ENCODE data around the gene RNF186.
"Not testable (repeated sequence)": the region's sequence is repeated elsewhere in the genome, so short reads cannot be mapped to it uniquely, and the experiment has no call there.

RNF186 gene

DNA sequence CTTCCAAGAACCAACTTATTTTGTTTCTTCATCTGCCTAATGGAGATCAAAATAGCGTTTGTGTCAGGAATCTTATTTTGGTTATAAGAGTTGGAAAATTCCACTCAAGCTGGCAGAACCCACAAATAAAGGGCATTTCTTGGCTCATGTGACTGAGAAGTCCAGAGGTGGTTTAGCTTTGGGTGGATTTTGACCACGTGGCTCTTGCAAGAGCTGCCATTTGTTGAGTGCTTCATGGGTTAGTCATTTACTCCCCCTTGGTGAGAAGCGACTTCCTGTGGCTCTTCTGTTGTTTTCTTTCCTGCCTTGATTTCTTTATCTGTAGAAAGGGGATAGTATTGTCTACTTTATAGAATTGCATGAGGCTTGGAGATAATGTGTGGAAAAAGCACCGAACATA is 9.5 kb upstream of the RNF186 start:
- no peak for DNase-seq (ENCODE audit: low read depth in 3 of 3, low spot score in 1 of 3)

DNA sequence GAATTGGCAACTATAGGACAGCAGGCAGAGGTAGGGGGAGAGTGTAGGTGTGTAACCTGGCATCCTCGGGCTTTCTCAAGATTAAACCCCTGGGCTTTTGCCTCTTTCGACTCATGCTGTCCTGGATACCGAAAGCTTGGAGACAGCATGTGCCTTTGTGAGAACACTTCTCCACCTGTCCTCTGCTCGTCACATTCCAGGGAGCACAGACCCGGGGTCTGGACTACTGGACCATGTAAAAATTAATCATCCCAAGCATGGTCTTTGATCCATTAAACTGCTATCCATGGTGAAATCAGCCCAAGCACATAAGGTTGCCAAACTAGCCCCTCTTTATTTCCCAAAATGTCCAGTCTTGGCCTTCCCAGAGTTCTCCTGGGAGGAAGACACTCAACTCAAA is 9.0 kb upstream of the RNF186 start:
- DNase-seq (ENCODE audit: low read depth in 3 of 3, low spot score in 1 of 3) = no peak

DNA sequence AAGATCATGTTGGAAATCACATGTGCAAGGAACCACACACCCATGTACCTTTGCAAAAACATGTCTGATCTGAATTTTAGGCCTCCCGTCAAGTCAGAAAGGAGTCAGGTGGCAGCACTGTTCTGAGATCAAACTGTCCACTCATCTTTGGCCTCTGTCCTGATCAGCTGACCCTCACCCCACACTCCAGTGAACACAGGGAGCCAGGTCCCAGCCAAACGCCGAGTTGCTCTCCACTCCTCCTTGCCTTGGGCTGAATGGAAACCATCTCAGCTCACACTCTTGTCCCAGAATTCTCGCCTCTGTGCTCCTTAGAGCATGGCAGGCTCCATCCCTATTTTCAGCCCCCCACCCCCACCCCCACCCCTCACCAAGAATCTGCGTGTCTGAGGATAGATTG is 4.6 kb upstream of the RNF186 start:
- no peak for DNase-seq (ENCODE audit: low read depth in 3 of 3, low spot score in 1 of 3)

DNA sequence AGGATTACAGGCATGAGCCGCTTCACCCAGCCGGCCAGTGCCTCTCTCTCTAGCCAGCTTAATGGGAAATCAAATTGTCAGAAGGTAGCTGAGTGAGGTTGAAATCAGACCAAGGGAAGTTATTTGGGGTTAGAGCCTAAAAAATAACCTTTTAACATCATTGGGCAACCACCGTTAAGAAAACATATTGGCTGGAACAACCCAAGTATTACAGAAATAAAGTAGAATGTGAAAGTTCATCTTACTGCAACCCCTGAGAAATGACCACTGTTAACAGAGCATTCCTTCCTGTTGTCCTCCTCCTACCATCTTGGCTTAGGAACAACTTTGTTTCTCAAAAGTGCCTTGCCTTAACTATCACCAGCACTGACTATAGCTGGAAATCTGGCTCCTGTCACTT is 3.2 kb upstream of the RNF186 start:
- DNase-seq (ENCODE audit: low read depth in 3 of 3, low spot score in 1 of 3) = no peak

DNA sequence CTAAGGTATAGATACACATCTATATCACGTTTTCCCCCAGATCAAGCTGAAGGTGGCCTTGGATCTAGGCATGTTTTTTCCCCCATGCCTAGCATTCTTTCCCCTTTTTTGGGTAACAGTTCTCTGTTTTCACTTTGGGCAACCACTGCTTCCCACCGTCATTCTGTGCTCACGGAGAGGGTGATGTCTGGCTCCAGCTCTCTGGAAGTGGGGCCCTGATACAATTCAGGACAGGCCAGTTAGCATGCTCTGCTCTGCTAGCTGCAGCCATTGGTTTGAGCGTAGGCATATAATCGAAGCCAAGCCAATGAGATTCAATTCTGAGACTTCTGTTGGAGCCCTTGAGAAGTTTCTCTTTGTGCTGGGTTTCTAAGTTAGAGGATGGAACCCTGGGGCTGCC is 2.1 kb upstream of the RNF186 start:
- DNase-seq (ENCODE audit: low read depth in 3 of 3, low spot score in 1 of 3) = no peak

DNA sequence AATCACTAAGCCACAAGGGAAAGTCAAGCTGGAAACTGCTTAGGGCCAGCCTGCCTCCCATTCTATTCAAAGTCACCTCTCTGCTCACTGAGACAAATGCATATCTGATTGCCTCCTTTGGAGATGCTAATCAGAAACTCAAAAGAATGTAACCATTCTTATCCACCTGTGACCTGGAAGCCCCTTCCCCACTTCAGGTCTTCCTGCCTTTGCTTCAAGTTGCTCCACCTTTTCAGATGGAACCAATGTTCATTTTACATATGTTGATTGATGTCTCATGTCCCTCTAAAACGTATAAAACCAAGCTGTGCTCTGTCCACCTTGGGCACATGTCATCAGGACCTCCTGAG is 1.6 kb upstream of the RNF186 start:
- not testable (repeated sequence) for DNase-seq (ENCODE audit: low read depth in 3 of 3, low spot score in 1 of 3)

DNA sequence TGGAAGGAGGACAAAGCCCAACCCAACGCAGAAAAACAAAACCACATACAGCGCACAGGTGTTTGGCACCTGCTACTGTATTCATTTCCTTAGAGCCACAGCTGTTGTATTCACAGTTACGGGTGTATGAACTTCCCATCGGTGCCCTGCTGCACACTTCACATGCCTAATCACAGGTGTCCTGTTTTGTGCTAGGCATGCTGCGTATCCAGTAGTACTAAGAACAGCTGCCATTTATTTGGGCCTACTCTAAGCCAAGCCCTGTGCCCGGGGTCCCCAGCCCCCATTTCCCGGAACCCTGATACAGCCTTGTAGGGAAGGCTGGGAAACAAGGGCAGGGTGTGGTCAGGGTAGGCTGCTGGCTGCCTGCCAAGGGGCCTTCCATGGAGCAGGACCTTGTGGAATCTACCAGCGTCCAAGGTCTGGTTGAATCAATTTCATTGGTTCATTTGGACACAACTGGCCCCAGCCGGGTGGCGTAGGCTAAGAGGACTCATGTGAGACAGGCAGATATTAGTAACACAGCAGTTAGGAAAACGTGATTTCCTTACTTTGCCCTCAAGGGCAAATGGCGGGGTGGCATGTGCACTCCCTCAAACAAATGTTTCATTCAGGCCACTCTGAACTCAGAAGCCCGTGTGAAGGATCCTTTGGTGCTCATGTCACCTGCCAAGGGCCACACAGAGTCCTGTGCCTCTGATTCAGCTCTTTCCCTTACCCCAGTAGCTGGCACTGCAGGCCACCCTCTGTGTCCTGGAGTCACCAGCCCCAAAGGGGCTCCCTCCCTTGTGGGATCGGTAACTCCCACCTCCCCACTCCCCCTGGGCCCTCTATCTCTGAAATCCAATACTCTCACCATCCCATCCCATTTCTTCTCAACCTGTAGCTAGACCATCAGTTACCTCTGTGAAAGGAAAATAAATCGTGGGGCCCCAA is 986 bp upstream of the RNF186 start:
- DNase-seq (ENCODE audit: low read depth in 3 of 3, low spot score in 1 of 3) = no peak

DNA sequence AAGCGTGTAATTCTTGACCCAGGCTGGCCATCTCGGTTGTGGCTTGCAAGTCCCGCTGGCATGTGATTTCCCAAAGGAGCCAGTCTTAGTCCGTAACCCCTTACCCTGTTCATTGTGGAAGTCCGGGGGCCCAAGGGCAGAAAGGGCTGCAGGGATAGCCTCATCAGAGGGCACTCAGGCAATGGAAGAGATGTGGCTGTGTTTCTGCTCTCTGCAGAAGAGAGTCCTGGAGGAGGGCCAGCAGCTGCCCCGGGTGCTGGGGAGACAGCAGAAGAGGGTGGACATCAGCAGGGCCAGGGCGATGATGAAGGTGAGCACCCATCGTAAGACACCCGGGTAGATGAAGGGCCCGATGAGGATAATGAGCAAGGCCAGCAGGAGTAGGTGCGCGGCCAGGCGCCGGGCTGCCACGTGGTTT is 830 bp downstream of the RNF186 start:
- DNase-seq (ENCODE audit: low read depth in 3 of 3, low spot score in 1 of 3) = no peak

DNA sequence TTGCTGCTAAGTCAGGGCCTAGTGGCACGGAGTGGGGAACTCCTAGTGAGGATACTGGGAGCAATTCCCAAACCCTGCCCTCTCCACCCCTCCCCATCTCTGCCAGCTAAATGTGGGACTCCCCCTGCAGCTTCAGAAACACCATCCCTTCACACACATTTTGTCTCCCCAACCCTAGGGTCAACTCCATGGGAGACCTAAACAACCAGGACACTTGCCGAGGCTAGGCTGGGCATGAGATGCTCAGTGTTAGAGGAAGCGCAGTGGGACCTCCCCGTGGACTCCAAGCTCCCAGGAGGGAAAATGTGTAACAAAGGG is 1.5 kb downstream of the RNF186 start:
- DNase-seq (ENCODE audit: low read depth in 3 of 3, low spot score in 1 of 3) = no peak

DNA sequence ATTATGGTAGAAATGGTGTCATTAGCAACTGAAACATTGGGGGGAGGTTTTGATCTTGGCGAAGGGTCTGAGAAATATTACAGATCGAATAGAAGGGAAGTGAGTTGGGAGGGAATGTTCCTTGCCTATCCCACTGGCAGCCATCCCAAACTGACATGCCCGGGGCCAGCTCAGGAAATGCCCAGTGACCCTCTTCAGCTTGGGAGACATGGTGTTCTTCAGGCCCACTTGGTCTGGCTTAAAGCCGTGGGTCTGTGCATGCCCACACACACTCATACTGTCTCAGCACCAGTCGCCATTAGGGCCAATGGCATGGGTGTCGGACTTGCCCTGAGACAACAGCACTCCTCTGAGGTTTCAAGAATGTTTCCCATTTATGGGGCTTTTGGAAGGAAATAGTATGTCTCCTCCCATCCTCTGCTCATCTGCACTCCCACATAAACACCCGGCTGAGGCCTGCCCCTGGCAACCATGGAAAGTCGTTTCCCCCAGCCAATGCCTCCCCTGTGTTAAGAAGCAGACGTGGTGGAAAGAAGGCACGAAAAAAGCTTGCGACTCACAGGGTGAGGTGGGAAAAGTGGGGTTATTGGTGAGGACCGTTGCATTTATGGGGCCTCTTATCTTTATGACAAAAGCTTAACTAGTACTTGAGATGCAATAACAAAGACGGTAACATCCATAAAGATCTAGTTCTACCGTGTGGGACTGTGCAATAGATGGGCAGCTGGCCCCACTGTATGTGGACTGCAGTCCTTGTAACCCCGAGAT is 2.0 kb downstream of the RNF186 start:
- DNase-seq (ENCODE audit: low read depth in 3 of 3, low spot score in 1 of 3) = no peak

DNA sequence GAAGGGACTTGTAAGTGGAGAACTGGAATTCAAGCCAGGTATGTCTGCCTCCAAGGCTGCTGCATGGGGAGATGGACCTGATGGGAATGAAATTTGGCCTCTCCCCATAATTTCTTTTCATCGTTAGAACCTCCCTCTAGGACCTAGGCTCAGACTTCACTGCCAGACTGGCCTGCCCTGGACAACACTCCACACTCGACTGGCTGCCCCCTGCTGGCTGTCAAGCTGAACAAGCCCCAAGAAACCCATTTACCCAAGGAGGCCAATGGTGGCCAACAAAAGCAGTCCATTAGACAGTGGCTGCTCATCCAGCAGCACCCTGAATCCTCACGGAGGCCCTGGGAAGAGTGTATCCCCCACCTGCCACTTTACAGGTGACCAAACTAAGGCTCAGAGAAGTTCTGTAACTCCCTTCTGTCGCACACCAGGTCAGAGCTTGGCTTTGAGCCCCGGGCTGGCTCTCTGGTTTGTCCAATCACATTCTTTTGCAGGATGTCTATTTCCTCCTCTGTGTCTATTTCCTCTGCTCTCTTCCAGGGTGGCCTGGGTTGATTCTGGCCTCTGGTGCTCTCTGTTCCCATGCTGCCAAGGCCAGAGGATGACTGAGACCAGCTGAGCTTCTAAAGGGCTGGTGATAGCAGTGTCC is 3.8 kb downstream of the RNF186 start:
- DNase-seq (ENCODE audit: low read depth in 3 of 3, low spot score in 1 of 3) = peak in 1 of 3 donors; percentile 21

DNA sequence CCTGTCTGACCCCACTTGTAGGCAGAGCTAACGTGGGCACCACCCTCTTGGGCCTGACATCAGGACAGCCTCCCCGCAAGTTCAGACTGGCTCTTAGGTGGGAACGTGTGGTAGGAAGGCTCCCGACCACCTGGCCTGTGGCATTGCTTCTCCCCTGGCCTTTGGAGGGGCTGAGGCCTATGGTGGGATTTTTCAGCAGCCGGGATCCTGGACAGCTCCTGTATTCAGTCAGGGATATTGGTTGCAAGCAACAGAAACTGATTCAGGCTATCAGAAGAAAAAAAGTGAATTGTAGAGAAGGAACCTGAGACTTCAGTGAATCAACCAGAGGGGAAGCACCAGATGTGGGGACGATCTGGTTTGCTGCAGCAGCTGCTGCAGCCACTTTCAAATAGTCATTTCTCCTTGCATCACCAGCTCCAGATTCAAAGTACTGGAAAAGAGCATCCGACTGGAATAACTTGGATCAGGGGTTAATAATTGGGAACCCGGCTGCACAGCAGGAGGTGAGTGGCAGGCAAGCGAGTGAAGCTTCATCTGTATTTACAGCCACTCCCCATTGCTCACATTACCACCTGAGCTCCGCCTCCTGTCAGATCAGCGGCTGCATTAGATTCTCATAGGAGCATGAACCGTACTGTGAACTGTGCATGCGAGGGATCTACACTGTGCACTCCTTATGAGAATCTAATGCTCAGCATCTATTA is 5.9 kb downstream of the RNF186 start:
- DNase-seq (ENCODE audit: low read depth in 3 of 3, low spot score in 1 of 3) = no peak

DNA sequence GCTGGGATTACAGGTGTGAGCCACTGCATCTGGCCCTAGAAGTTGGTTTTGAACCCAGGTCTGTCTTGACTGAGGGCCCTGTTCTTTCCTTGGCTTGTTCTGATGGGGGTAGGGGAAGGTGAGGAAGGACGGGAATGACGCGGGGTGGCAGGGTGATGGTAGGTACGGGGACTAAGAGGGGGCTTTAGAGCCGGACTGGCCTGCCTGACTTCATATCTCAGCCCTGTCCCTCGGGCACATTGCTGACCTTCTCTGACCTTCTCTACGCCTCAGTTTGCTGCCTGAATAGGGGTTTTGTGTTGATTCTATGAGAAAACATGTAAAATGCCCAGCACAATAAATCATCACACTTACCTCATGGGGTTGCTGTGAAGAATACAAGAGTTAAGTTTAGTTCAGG is 6.7 kb downstream of the RNF186 start:
- no peak for DNase-seq (ENCODE audit: low read depth in 3 of 3, low spot score in 1 of 3)

DNA sequence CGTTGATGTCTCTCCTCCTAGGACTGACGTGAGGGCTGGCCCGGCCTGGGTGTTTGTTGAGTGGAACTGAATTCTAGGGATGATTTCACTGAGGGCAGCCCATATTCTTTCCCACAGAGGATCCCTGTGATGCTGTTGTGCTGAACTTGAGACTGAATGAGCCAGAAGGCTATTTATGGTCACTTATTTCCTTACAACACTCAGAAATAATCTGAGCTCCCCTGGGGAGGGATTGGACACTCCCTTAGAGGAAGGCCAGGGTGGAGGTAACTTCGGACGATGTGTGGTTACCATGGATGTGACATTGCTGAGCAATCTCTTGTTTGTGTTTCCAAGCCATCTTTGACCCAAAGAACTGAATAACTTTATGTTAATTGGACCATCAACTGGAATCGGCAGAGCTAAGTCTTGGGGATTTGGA is 10.2 kb downstream of the RNF186 start:
- DNase-seq (ENCODE audit: low read depth in 3 of 3, low spot score in 1 of 3) = no peak

DNA sequence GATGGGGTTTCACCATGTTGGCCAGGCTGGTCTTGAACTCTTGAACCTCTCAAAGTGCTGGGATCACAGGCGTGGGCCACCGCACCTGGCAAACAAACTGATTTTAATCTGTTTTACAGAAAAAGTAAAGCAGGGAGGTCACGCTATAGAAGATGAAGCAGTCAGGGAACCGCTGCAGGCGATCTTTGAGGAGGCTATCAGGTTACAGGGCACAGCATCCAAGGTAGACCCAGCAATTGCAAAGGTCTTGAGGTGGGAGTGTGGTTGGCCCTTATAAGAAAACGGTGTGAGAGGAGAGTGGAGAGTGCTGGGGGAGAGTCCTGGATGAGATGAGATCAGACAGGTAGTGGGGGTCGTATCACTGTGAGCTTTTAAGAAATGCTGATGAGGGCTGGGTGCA is 12.8 kb downstream of the RNF186 start:
- DNase-seq (ENCODE audit: low read depth in 3 of 3, low spot score in 1 of 3) = no peak

DNA sequence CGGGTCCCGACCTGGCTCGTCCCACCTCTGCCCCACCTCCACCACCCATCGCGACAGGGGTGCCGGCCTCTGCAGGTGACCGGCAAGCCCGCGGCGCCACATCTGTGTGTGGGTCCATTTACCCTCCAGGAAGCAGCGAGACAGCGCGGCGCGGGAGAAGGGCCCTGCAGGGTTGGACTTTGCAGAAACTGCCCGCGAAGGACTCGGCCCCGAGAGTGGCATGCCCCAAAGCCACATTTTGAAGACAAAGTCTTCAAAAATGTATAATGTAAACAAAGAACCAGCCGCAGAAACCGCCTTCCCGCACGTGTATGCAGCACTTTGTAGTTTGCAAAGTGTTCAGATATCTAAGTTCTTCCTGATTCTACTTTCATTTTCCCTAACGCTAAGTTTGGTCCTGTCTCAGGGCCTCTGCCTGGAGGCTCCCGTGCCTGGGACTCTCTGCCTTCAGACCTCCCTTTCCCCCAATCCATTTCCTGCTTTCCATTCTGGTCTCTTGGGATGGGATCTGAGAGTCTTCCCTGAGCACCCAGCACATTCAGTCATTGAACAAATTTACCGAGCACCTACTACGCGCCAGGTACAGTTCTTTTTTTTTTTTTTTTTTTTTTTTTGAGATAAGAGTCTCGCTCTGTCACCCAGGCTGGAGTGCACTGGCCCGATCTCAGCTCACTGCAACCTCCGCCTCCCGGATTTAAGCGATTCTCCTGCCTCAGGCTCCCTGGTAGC is 14.8 kb downstream of the RNF186 start:
- DNase-seq (ENCODE audit: low read depth in 3 of 3, low spot score in 1 of 3) = peak; percentile 1 to 34 (median 6)

DNA sequence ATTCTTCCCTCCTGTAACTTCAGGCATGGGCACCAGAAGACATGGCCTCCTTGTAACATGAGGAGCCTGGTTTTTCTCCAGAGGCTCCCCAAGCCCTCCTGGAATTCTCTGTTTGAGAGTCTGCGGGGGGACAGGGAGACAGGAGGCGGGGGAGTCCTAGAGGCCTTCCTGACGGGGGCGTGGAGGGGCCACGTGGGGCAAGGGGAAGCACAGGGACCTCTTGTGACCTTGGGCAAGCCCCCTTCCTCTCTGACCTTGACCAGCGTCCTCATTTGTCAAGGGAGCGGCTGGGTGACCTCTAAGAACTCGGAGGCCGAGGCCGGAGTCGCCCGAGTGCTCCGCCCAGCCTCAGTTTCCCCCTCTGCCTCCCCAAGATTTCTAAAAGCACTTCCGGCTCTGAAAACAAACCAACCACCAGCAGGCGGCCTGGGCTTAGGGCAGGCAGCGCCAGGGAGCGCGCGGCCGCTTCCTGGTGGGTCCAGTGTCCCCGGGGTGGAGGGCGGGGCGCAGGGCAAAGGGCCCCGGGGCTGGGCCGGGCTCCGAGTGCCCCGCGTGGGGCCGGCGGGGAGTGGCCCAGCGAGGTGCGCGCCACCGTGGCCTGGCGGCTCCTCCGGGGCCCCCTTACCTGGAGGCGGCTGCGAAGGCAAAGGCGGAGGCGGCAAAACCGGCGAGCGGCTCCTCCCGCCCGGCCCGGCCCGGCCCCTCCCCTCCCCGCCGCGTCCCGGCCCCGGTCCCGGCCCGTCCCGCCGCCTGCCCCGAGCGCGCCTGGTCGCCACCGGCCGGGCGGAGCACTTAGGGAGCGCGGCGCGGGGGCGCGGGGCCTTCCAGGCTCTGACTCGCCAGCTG is 15.6 kb downstream of the RNF186 start, which contains the start of gene TMCO4:
TMCO4 (minus strand) TSS at position 687 of the 846 bp plus-strand sequence. CDS start 19,158 bp downstream, outside the sequence.
- DNase-seq (ENCODE audit: low read depth in 3 of 3, low spot score in 1 of 3) = peak; percentile 10 to 40 (median 15)

DNA sequence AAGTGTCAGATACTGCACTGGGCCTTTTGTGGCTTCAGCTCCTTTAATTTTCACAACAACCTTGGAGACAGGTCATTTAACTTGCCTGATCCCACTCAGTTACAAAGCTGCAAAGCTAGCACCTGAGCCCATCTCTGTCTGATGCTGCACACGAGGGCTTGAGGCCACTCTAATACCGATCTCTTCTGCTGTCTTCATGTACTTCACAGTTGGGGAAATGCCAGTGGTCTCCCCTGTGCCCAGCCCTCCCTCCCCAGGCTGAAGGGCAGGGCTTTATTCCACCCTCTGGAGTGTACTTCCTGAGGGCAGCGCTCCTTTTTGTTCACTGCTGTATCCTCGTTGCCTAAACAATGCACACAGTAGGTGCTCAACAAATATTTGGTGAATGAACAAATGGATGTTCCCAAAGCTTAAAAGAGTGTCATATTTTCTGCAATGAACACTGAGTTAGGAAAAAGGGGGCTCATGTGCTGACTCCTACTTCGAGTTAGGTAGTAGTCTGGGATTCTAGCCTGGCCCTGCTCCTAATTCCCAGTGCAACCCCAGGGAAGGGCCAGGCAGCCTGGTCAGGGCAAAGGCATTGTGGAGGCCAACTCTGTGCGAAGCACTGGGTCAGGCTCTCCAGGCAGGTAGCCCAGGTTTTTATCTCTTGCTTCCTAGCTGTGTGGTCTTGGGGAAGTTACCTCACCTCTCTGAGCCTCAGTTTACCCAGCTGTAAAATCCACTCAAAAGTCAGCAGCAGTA is 16.4 kb downstream of the RNF186 start:
- DNase-seq (ENCODE audit: low read depth in 3 of 3, low spot score in 1 of 3) = no peak

DNA sequence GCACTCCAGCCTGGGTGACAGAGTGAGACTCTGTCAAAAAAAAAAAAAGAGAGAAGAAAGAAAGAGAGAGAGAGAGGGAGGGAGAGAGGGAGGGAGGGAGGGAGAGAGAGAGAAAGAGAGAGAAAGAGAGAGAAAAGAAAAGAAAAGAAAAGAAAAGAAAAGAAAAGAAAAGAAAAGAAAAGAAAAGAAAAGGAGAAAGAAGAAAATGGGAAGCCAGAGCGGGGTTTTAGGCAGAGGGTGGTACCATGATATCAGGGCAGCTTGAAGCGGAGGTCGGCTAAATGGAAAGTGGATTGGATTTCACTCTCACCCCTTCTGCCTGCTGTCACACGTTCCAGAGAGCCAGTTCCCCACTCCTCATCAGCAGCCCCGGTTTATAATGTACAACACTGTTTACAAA is 17.3 kb downstream of the RNF186 start:
- no peak for DNase-seq (ENCODE audit: low read depth in 3 of 3, low spot score in 1 of 3)
